Coronary artery (tissue), 2 donors: ENCODE measurements around the gene C3orf20.

Source experiments
- DNase-seq: peaks from one replicate; pipeline ENCODE4 v3.0.0-alpha.2; 2017; ENCODE audit warnings: low spot score
- H3K27ac ChIP-seq, 2 donors: fragments of 200-600 bp; sonication (generic); one replicate each; pipeline ENCODE4 v1.5.1; 2016 to 2019
- H3K4me3 ChIP-seq: fragments of 200-600 bp; sonication (generic); 2 replicates; pipeline ENCODE4 v1.5.1; 2016; ENCODE audit warnings: mild to moderate bottlenecking, moderate library complexity
- TF ChIP-seq, protein P1 (sequence below): fragments of 200-600 bp; sonication (generic); IDR thresholded peaks from one replicate; pipeline ENCODE4 v1.5.1; 2019; ENCODE audit warnings: antibody characterized with exemption

C3orf20 gene

DNA sequence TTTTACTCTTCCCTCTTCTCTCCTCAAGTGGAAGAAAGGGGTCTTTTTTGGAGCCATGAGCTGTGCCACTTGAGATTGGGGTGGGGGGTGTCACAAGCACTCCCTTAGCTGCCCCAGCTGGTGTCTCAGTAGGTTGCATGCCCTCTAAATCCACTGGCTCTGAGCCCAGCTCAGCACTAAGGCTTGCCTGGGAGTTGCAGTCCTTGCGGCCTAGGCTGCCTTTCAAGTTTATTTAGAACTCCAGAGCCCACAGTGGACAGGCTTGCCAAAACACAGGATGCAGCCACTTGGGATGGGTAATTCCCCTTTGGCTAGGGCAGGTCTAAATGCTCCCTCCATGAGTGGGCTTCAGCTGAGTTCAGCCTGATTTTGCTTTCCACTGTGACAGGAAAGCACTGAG is 24.7 kb downstream of the C3orf20 start:
- no peak for DNase-seq
- no peak overlapping the region for H3K27ac ChIP-seq
- H3K4me3 ChIP-seq = no peak overlapping the region
- TF ChIP-seq, protein P1, sequence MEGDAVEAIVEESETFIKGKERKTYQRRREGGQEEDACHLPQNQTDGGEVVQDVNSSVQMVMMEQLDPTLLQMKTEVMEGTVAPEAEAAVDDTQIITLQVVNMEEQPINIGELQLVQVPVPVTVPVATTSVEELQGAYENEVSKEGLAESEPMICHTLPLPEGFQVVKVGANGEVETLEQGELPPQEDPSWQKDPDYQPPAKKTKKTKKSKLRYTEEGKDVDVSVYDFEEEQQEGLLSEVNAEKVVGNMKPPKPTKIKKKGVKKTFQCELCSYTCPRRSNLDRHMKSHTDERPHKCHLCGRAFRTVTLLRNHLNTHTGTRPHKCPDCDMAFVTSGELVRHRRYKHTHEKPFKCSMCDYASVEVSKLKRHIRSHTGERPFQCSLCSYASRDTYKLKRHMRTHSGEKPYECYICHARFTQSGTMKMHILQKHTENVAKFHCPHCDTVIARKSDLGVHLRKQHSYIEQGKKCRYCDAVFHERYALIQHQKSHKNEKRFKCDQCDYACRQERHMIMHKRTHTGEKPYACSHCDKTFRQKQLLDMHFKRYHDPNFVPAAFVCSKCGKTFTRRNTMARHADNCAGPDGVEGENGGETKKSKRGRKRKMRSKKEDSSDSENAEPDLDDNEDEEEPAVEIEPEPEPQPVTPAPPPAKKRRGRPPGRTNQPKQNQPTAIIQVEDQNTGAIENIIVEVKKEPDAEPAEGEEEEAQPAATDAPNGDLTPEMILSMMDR = no peak

DNA sequence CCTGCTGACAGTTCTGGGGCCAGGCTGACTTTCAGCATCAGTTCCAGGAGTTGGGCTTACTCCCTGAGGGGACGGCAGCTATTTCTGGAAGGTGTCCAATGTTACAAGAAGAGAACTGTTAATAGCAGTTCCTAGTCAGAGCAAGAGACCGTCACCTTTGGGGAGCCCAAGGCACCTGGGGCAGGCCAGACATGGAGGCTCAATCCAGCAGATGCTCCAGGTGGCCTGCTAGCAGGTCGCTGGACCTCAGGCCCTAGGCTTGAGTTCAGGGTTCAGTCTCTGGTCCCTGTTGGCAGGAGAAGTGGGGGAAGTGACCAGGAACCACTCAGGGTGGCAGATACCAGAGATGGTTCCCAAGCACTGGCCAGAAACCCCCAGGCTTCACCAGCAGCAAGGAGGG is 25.9 kb downstream of the C3orf20 start:
- H3K27ac ChIP-seq = no peak overlapping the region
- TF ChIP-seq, protein P1 = no peak

DNA sequence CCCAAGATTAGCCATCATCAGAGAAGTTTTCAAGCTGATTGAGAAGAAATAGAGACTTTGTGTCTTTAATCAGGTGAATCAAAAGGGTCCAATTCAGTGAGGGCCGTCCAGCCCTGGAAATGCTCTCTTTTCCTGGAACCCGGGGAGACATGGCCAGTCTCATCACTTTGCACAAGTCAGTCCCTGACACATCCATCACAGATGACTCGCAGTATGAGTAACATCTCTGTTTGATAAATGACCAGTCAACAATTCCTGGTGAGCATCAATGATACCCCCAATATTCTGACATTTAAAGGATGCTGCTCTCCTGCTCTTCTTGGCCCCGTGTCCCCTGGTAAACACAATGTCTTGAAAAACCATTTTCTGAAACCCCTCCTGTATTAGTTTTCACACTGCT is 26.7 kb downstream of the C3orf20 start:
- no peak overlapping the region for H3K27ac ChIP-seq
- no peak overlapping the region for H3K4me3 ChIP-seq
- no peak for DNase-seq
- TF ChIP-seq, protein P1 = no peak

More for the DNA sequence above, 25.9 kb downstream of the C3orf20 start:
- no peak for DNase-seq
- H3K4me3 ChIP-seq = no peak overlapping the region

DNA sequence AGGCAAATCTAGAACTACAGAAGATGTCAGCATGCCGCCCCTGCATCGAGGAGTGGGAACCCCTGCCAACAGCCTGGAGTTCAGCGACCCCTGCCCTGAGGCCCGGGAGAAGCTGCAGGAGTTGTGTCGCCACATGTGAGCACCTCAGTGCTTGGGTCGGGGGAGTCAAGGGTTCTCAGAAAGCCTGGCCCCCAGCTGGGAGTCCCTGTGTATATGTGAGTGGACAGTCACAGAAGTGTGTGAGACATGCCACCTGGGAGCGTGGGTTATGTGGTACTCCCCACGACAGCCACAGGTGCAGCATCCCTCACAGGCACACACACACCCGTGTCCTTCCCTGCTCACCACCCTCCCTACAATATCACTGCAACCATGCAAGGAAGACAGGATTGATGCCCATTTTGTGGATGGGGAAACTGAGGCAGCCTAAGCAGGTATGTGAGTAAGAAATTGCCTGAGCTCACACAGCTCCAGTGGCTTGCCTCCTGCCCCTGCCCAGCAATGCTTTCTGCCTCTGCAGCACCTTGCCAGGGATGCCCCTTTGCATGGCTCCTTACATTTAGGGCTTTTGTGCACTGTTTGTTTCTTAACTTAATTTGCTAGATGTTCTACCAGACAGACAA is 28.3 kb downstream of the C3orf20 start:
- DNase-seq = no peak
- H3K27ac ChIP-seq = no peak overlapping the region
- TF ChIP-seq, protein P1 = no peak
- no peak overlapping the region for H3K4me3 ChIP-seq

DNA sequence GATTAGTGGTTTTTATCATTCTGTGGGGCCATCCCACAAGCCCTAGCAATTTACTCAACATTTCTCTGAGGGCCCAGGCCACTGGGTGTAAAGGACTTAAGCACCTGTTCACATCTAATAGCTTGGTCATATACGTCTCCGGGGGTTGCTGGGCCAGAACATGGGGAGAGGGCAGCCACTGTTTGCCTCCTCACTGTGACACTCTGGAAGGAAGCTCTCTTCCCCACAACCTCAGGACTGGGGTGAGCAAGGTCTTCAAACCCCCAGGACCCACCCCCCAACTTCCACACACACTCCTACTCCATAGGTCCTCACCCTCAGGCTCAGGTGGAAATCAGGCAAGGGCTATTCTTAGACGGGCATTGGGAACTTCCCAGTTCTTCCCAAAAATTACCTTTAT is 28.9 kb downstream of the C3orf20 start:
- Histone ChIP-seq H3K4me3 (no peak overlapping the region), H3K27ac (no peak overlapping the region)
- DNase-seq = no peak
- TF ChIP-seq, protein P1 = no peak

DNA sequence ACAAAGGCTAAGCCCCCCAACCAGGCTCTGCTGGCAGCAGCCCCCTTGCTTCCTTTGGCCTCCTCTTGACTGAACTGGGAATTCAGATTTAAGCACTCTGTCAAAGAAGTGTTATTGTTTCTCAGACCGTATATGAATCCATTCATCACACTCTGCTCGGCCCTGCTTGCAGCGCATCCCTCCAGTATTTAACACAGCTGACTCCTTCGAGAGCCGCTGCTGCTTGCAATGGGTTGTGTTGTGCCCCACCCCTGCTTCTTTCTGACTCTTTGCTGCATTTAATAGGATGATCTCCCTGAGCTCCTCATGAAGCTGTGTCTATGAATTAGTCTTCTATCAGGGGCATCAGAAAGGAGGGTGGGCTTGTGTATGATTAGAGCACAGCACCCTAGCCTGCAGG is 31.2 kb downstream of the C3orf20 start:
- DNase-seq = no peak
- Histone ChIP-seq H3K27ac (no peak overlapping the region), H3K4me3 (no peak overlapping the region)
- TF ChIP-seq, protein P1 = no peak

DNA sequence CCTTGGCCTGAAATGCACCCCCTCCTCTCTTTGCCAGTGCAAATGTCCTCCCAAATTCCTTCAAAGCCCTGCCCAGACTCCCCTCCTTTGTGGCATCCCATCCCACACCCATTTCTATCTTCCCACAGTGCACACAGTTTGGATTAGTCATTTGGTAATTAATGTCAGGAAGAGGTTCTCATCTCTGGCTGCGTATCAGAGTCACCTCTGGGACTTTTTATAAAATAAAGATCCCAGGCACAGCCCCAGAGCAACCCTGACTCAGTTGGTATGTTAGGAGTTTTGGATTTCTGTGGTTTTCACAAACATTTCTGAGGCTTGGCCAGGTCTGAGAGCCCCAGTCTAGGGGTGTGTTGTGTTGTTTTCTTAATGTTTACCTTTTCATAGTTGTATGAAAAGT is 41.6 kb downstream of the C3orf20 start:
- TF ChIP-seq, protein P1 = no peak
- no peak for DNase-seq
- H3K27ac ChIP-seq = no peak overlapping the region
- no peak overlapping the region for H3K4me3 ChIP-seq
